AG08396 (cell line): Measurements from ENCODE around the gene LDHAL6B.
A peak's percentile ranks its signal among the peaks of the same experiment; 100 is the strongest.
"Not testable (repeated sequence)": the region's sequence is repeated elsewhere in the genome, so short reads cannot be mapped to it uniquely, and the experiment has no call there.

Source experiments
- DNase-seq: peaks from one replicate; pipeline ENCODE4 v3.0.0; 2012; ENCODE audit warnings: low spot score, mixed read lengths

The LDHAL6B gene

GRCh38 chr15:59206623-59207183, at the start of gene LDHAL6B:
TSS of gene LDHAL6B (plus strand) at chr15:59206843. CDS start at chr15:59206941, 98 bp downstream.
- DNase-seq, result no peak

- no peak for DNase-seq
Measured at GRCh38 chr15:59157396-59157795, 49.2 kb upstream of the LDHAL6B start.

- DNase-seq, result no peak
Measured at GRCh38 chr15:59157840-59158700, 48.6 kb upstream of the LDHAL6B start.

- DNase-seq, result no peak
Measured at GRCh38 chr15:59158701-59159034, 48.0 kb upstream of the LDHAL6B start.

GRCh38 chr15:59159210-59159609, 47.4 kb upstream of the LDHAL6B start:
- DNase-seq, result no peak

GRCh38 chr15:59160880-59161593, 45.6 kb upstream of the LDHAL6B start:
- peak; percentile 29 for DNase-seq

- DNase-seq, result not testable (repeated sequence)
Measured at GRCh38 chr15:59162080-59162479, 44.6 kb upstream of the LDHAL6B start.

- no peak for DNase-seq
Measured at GRCh38 chr15:59165726-59166125, 40.9 kb upstream of the LDHAL6B start.

GRCh38 chr15:59166166-59166565, 40.5 kb upstream of the LDHAL6B start:
- DNase-seq, result no peak

GRCh38 chr15:59166601-59167265, 39.9 kb upstream of the LDHAL6B start:
- no peak for DNase-seq

- DNase-seq, result no peak
Measured at GRCh38 chr15:59168536-59168935, 38.1 kb upstream of the LDHAL6B start.

GRCh38 chr15:59169251-59169708, 37.4 kb upstream of the LDHAL6B start:
- peak; percentile 23 for DNase-seq

GRCh38 chr15:59170295-59171066, 36.2 kb upstream of the LDHAL6B start:
- peak; percentile 25 for DNase-seq

GRCh38 chr15:59171067-59171397, 35.6 kb upstream of the LDHAL6B start:
- DNase-seq, result no peak

- no peak for DNase-seq
Measured at GRCh38 chr15:59172289-59172901, 34.2 kb upstream of the LDHAL6B start.

- DNase-seq, result no peak
Measured at GRCh38 chr15:59173194-59173593, 33.4 kb upstream of the LDHAL6B start.

GRCh38 chr15:59174151-59174834, 32.4 kb upstream of the LDHAL6B start:
- no peak for DNase-seq

- peak; percentile 66 for DNase-seq
Measured at GRCh38 chr15:59174835-59175831, 31.5 kb upstream of the LDHAL6B start.

- no peak for DNase-seq
Measured at GRCh38 chr15:59176653-59177316, 29.9 kb upstream of the LDHAL6B start.
